22Rv1 (cell line): ENCODE data around the gene PCED1A.

Source experiments
- H3K27ac ChIP-seq: fragments of 450-650 bp; 2 replicates; pipeline ENCODE4 v1.5.1; 2017
- CTCF ChIP-seq: fragments of 450-650 bp; IDR thresholded peaks from 2 replicates; pipeline ENCODE4 v1.5.1; 2017; ENCODE audit warnings: mild to moderate bottlenecking
- ZFX ChIP-seq: fragments of 450-650 bp; IDR thresholded peaks from 2 replicates; pipeline ENCODE4 v1.6.1; 2017; ENCODE audit warnings: antibody characterized with exemption, borderline replicate concordance

Gene PCED1A

DNA sequence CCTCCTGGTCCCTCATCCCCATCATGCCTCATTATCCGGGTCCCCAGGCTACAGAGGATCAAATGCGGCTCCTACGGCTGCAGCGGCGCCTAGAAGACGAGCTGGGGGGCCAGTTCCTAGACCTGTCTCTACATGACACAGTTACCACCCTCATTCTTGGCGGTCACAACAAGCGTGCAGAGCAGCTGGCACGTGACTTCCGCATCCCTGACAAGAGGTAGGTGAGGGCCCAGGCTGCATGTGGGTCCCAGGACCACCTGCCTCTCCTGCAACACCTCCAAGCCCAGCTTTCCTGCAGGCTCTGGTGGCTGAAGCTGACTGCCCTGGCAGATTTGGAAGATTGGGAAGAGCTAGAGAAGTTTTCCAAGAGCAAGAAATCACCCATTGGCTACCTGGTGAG lies 24.6 kb upstream of the PCED1A start:
- TF ChIP-seq ZFX = no peak
- TF ChIP-seq CTCF = no peak
- no peak overlapping the region for H3K27ac ChIP-seq

- TF ChIP-seq ZFX = no peak
- no peak for TF ChIP-seq CTCF
- H3K27ac ChIP-seq = no peak overlapping the region
These were observed 24.2 kb upstream of the PCED1A start for GRCh38 chr20:2864626-2865025.

DNA sequence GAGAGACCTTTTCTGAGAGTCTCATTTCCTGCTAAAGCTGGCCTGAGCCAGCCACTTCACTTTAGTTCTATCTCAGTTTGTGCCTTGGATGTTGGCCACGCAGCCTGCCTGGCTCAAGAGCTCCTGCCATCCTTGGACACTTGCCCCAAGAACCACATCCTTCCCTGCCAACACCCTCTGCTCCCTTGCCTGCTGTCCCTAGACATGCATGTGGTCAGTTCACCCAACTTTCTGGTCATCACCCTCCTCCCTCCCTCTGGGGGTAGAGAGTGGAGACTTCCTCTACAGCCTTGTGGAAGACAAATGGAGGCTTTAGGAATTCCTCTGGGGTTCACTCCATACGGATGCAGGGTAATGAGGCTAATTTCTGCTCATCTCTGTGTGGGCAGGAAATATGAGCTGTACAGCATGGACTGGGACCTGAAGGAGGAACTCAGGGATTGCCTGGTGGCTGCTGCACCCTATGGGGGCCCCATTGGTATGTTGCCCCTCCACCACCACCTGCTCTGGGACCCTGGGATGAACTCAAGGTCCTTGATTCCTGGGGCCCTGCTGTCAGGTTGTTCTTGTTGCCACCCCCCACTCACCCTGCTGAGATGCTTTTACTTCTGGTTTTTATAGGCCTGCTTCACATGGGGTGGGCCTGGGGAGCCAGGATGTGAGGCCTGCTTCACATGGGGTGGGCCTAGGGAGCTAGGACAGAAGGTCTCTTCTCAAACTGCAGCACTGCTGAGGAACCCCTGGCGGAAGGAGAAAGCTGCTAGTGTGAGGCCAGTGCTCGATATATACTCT lies 19.1 kb upstream of the PCED1A start:
- TF ChIP-seq CTCF (no peak), ZFX (no peak)

DNA sequence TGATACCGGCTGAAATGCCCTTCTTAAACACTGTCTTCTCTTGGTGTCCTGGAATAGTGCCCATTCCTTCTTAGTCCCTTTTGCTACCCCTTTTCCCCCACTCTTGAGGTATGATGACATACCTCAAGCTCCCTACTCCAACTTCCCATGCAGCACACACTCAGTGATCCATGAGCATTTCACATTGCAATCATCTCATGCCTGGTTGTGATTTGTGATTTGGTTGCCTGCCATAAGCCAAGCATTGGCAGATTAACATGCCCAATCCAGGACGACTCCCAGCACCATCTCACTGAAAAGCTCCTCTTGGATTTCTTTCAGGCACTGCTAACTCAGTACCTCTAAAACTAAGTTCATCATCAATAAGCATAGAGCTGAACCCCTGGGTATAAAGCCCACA lies 18.1 kb upstream of the PCED1A start:
- no peak overlapping the region for H3K27ac ChIP-seq
- TF ChIP-seq CTCF (no peak), ZFX (no peak)

More for the DNA sequence above, 19.1 kb upstream of the PCED1A start:
- H3K27ac ChIP-seq = no peak overlapping the region

DNA sequence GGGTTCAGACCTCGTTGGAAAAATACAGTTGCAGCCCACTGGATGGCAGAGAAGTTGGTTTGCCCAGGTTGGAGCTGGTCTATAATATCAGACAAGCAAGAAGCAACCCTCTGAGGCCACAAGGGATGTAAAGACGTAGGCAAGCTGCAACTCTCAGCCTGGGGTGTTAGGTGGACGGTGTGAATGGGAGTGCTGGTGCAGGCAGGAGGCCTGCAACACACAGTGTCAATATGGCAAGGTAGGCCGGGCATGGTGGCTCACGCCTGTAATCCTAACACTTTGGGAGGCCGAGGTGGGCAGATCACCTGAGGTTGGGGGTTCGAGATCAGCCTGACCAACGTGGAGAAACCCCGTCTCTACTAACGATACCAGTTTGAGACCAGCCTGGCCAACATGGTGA lies 10.6 kb upstream of the PCED1A start:
- H3K27ac ChIP-seq = no peak overlapping the region
- TF ChIP-seq ZFX (no peak), CTCF (no peak)

- TF ChIP-seq CTCF (no peak), ZFX (no peak)
- H3K27ac ChIP-seq = no peak overlapping the region
These were observed 9.1 kb upstream of the PCED1A start for GRCh38 chr20:2849529-2849928.

- TF ChIP-seq CTCF (no peak), ZFX (no peak)
- H3K27ac ChIP-seq = no peak overlapping the region
These were observed 7.3 kb upstream of the PCED1A start for GRCh38 chr20:2847802-2848201.
